GM23338 (cell line): Measurements from ENCODE around the gene SNAP25. TPM values are rescaled to one million over a fixed set of nuclear protein-coding genes. Genes with fewer than 3 reads are reported as not detected.

Source experiments
- ATAC-seq: fragments of 200-7000 bp; cut with Tn5 transposase; 3 replicates; pipeline ENCODE4 v1.9.1; 2020
- DNase-seq: peaks from one replicate; pipeline ENCODE4 v3.0.0-alpha.2; 2015; ENCODE audit warnings: low spot score
- H2AFZ ChIP-seq: fragments of 200-600 bp; sonication (generic); 2 replicates; pipeline ENCODE4 v1.8.0; 2016; ENCODE audit warnings: antibody characterized with exemption, mild to moderate bottlenecking, moderate library complexity
- H3F3A ChIP-seq: fragments of 200-600 bp; sonication (generic); replicated peaks from 2 replicates; pipeline ENCODE4 v1.8.0; 2017; ENCODE audit warnings: antibody characterized with exemption, mixed run types, low read depth
- H3K27ac ChIP-seq: fragments of 200-600 bp; sonication (generic); 2 replicates; pipeline ENCODE4 v1.6.1; 2016; ENCODE audit warnings: low read depth
- H3K27me3 ChIP-seq: fragments of 200-600 bp; sonication (generic); 2 replicates; pipeline ENCODE4 v1.8.0; 2016; ENCODE audit warnings: mild to moderate bottlenecking, mixed run types, moderate library complexity; ENCODE audit not compliant: insufficient read depth
- H3K36me3 ChIP-seq: fragments of 200-600 bp; sonication (generic); 2 replicates; pipeline ENCODE4 v1.8.0; 2016; ENCODE audit warnings: mild to moderate bottlenecking; ENCODE audit not compliant: insufficient read depth
- H3K4me1 ChIP-seq: fragments of 200-600 bp; sonication (generic); 2 replicates; pipeline ENCODE4 v1.8.0; 2016; ENCODE audit warnings: mild to moderate bottlenecking, moderate library complexity; ENCODE audit not compliant: insufficient read depth
- H3K4me2 ChIP-seq: fragments of 200-600 bp; sonication (generic); 2 replicates; pipeline ENCODE4 v1.7.1; 2017; ENCODE audit warnings: mixed run types
- H3K4me3 ChIP-seq: fragments of 200-600 bp; sonication (generic); 2 replicates; pipeline ENCODE4 v1.6.1; 2016; ENCODE audit warnings: mixed run types
- H3K79me2 ChIP-seq: fragments of 200-600 bp; sonication (generic); replicated peaks from 2 replicates; pipeline ENCODE4 v1.8.0; 2017; ENCODE audit warnings: mild to moderate bottlenecking; ENCODE audit not compliant: insufficient read depth
- H3K9me2 ChIP-seq: fragments of 200-600 bp; sonication (generic); 2 replicates; pipeline ENCODE4 v1.8.0; 2017; ENCODE audit not compliant: insufficient read depth
- H4K20me1 ChIP-seq: fragments of 200-600 bp; sonication (generic); replicated peaks from 2 replicates; pipeline ENCODE4 v1.8.0; 2017; ENCODE audit warnings: mild to moderate bottlenecking; ENCODE audit not compliant: insufficient read depth
- H3K27ac Mint-ChIP-seq: 2 replicates; pipeline ENCODE4 v1.8.0; 2020; ENCODE audit warnings: inconsistent platforms, mild to moderate bottlenecking, moderate library complexity, mixed read lengths
- H3K27me3 Mint-ChIP-seq: 3 replicates; pipeline ENCODE4 v1.8.0; 2022; ENCODE audit warnings: low read depth, mild to moderate bottlenecking, moderate library complexity, mixed read lengths, inconsistent platforms; ENCODE audit not compliant: insufficient read depth, poor library complexity
- H3K36me3 Mint-ChIP-seq: 3 replicates; pipeline ENCODE4 v1.8.0; 2021; ENCODE audit warnings: low read depth, mild to moderate bottlenecking, inconsistent platforms, moderate library complexity, mixed read lengths
- H3K4me1 Mint-ChIP-seq: 3 replicates; pipeline ENCODE4 v1.8.0; 2020; ENCODE audit warnings: mild to moderate bottlenecking, inconsistent platforms, mixed read lengths
- H3K4me3 Mint-ChIP-seq: 3 replicates; pipeline ENCODE4 v1.8.0; 2021; ENCODE audit warnings: moderate library complexity, mild to moderate bottlenecking, inconsistent platforms, mixed read lengths
- H3K9me3 Mint-ChIP-seq: 3 replicates; pipeline ENCODE4 v1.8.0; 2020; ENCODE audit warnings: moderate library complexity, mild to moderate bottlenecking, inconsistent platforms, mixed read lengths
- EZH2 ChIP-seq: fragments of 200-600 bp; sonication (generic); IDR thresholded peaks from one replicate; pipeline ENCODE4 v1.8.0; 2017; ENCODE audit warnings: antibody characterized with exemption, mild to moderate bottlenecking, low read depth; ENCODE audit not compliant: unreplicated experiment
- EZH2phosphoT487 ChIP-seq: fragments of 200-600 bp; sonication (generic); IDR thresholded peaks from one replicate; pipeline ENCODE4 v1.8.1; 2018; ENCODE audit warnings: antibody characterized with exemption; ENCODE audit not compliant: unreplicated experiment
- JUNB ChIP-seq: IDR thresholded peaks from one replicate; pipeline ENCODE4 v1.6.1; 2016; ENCODE audit warnings: antibody characterized with exemption; ENCODE audit not compliant: unreplicated experiment
- NANOG ChIP-seq: IDR thresholded peaks from 2 replicates; pipeline ENCODE4 v1.6.1; 2016; ENCODE audit warnings: antibody characterized with exemption, borderline replicate concordance
- POLR2AphosphoS5 ChIP-seq: IDR thresholded peaks from 2 replicates; pipeline ENCODE4 v1.6.1; 2016; ENCODE audit warnings: antibody characterized with exemption, low read depth
- STAT1 ChIP-seq: IDR thresholded peaks from one replicate; pipeline ENCODE4 v1.6.1; 2016; ENCODE audit warnings: antibody characterized with exemption; ENCODE audit not compliant: unreplicated experiment
- ZNF114 ChIP-seq: fragments of 250-450 bp; sonication (Bioruptor Pico); IDR thresholded peaks from 2 replicates; pipeline ENCODE4 v1.5.0; 2020; ENCODE audit warnings: mild to moderate bottlenecking, moderate library complexity
- ZNF331 ChIP-seq: fragments of 250-450 bp; sonication (Bioruptor Pico); IDR thresholded peaks from 2 replicates; pipeline ENCODE4 v1.5.0; 2020; ENCODE audit warnings: low read depth, mild to moderate bottlenecking, moderate library complexity
- polyA plus RNA-seq: library from polyadenylated mRNA; unstranded; fragments of >200 nt; fragmentation: Nextera tagmentation; extraction: Ambion mirVana; gene quantifications from 2 replicates; pipeline ENCODE4 v1.2.1, GENCODE V29; 2016
- total RNA-seq: library from RNA; depleted of rRNA; stranded (reverse); fragments of >200 nt; shearing (Covaris generic); gene quantifications from 2 replicates; pipeline ENCODE4 v1.2.3, GENCODE V29; 2014
- TF ChIP-seq, protein P1 (sequence below): IDR thresholded peaks from 2 replicates; pipeline ENCODE4 v1.6.1; 2016; ENCODE audit warnings: antibody characterized with exemption
- TF ChIP-seq, protein P2 (sequence below): IDR thresholded peaks from one replicate; pipeline ENCODE4 v1.6.1; 2018; ENCODE audit warnings: antibody characterized with exemption; ENCODE audit not compliant: unreplicated experiment
- TF ChIP-seq, protein P3 (sequence below), 2 experiments: fragments of 200-600 bp in 1 of 2; sonication (generic) in 1 of 2; conservative IDR thresholded peaks; 2 replicates each; pipeline versions ENCODE4 v1.5.1 to v1.6.1; 2016 to 2017; ENCODE audit warnings: antibody characterized with exemption in 2 of 2, low read depth in 2 of 2, mild to moderate bottlenecking in 2 of 2, moderate library complexity in 1 of 2

Gene SNAP25
- total and polyA plus RNA-seq, 2 experiments from 2014 or later, result 0.82 to 1.3 TPM

DNA sequence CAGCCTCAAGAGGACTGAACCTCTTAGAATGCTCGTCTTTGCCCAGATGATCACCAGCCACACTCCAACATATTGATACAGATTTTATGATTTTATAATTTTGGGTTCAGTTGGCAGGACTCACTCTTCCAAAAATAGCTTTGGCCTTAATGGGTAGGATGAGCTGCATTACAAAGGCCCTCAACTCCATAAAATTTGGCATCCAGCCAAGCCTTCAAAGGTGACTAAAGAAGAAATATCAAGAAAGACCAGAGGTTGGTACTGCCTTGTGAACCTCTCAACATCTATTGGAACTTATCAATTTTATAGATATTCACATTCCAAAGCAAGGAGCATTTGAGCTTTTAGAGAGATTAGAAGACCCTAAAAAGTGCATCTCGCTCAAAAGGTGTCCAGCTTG lies 48.4 kb upstream of the SNAP25 start:
- peaks cover 8% of the 10 kb centered on the region for H3K27me3 Mint-ChIP-seq

More for the DNA sequence above, 48.4 kb upstream of the SNAP25 start:
- H4K20me1 ChIP-seq, result no peaks in the 10 kb centered on the region
- peaks cover 12% of the 10 kb centered on the region; the same call in 1 of the 2 replicates for H3K4me1 ChIP-seq
- H2AFZ ChIP-seq, result no peak overlapping the region
- H3K4me1 Mint-ChIP-seq, result peaks cover 11% of the 10 kb centered on the region
- H3K4me3 ChIP-seq, result no peak overlapping the region
- TF ChIP-seq EZH2phosphoT487 (no peak), POLR2AphosphoS5 (no peak), JUNB (no peak), ZNF331 (no peak), EZH2 (no peak), NANOG (no peak), ZNF114 (no peak), STAT1 (no peak)
- TF ChIP-seq, protein P1, sequence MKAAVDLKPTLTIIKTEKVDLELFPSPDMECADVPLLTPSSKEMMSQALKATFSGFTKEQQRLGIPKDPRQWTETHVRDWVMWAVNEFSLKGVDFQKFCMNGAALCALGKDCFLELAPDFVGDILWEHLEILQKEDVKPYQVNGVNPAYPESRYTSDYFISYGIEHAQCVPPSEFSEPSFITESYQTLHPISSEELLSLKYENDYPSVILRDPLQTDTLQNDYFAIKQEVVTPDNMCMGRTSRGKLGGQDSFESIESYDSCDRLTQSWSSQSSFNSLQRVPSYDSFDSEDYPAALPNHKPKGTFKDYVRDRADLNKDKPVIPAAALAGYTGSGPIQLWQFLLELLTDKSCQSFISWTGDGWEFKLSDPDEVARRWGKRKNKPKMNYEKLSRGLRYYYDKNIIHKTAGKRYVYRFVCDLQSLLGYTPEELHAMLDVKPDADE, result no peak
- TF ChIP-seq, protein P2, sequence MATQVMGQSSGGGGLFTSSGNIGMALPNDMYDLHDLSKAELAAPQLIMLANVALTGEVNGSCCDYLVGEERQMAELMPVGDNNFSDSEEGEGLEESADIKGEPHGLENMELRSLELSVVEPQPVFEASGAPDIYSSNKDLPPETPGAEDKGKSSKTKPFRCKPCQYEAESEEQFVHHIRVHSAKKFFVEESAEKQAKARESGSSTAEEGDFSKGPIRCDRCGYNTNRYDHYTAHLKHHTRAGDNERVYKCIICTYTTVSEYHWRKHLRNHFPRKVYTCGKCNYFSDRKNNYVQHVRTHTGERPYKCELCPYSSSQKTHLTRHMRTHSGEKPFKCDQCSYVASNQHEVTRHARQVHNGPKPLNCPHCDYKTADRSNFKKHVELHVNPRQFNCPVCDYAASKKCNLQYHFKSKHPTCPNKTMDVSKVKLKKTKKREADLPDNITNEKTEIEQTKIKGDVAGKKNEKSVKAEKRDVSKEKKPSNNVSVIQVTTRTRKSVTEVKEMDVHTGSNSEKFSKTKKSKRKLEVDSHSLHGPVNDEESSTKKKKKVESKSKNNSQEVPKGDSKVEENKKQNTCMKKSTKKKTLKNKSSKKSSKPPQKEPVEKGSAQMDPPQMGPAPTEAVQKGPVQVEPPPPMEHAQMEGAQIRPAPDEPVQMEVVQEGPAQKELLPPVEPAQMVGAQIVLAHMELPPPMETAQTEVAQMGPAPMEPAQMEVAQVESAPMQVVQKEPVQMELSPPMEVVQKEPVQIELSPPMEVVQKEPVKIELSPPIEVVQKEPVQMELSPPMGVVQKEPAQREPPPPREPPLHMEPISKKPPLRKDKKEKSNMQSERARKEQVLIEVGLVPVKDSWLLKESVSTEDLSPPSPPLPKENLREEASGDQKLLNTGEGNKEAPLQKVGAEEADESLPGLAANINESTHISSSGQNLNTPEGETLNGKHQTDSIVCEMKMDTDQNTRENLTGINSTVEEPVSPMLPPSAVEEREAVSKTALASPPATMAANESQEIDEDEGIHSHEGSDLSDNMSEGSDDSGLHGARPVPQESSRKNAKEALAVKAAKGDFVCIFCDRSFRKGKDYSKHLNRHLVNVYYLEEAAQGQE, result no peak
- TF ChIP-seq, protein P3, sequence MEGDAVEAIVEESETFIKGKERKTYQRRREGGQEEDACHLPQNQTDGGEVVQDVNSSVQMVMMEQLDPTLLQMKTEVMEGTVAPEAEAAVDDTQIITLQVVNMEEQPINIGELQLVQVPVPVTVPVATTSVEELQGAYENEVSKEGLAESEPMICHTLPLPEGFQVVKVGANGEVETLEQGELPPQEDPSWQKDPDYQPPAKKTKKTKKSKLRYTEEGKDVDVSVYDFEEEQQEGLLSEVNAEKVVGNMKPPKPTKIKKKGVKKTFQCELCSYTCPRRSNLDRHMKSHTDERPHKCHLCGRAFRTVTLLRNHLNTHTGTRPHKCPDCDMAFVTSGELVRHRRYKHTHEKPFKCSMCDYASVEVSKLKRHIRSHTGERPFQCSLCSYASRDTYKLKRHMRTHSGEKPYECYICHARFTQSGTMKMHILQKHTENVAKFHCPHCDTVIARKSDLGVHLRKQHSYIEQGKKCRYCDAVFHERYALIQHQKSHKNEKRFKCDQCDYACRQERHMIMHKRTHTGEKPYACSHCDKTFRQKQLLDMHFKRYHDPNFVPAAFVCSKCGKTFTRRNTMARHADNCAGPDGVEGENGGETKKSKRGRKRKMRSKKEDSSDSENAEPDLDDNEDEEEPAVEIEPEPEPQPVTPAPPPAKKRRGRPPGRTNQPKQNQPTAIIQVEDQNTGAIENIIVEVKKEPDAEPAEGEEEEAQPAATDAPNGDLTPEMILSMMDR (conservative IDR thresholded peaks at IDR 0.05; ENCODE audit: low read depth in 2 of 2), result no peak
- no peaks in the 10 kb centered on the region for H3K79me2 ChIP-seq
- no peak overlapping the region for H3K4me2 ChIP-seq
- no peaks in the 10 kb centered on the region for H3K36me3 ChIP-seq
- DNase-seq, result no peak
- H3K36me3 Mint-ChIP-seq, result no peaks in the 10 kb centered on the region
- H3K27ac Mint-ChIP-seq, result no peak overlapping the region
- H3K9me2 ChIP-seq, result peaks cover 12% of the 10 kb centered on the region; the same call in 1 of the 2 replicates
- ATAC-seq, result no peak
- H3K4me3 Mint-ChIP-seq, result no peak overlapping the region
- H3K27me3 ChIP-seq, result peaks cover 21% of the 10 kb centered on the region
- H3K27ac ChIP-seq, result no peak overlapping the region
- no peaks in the 10 kb centered on the region for H3K9me3 Mint-ChIP-seq
- H3F3A ChIP-seq, result no peaks in the 10 kb centered on the region
